NB4 (cell line): ENCODE data around the gene PPHLN1.

ENCODE experiments used
- MAX ChIP-seq: IDR thresholded peaks from 2 replicates; pipeline ENCODE4 v1.6.1; 2011; ENCODE audit warnings: low read depth, low read length
- POLR2A ChIP-seq: IDR thresholded peaks from 2 replicates; pipeline ENCODE4 v1.6.1; 2011; ENCODE audit warnings: mild to moderate bottlenecking; ENCODE audit not compliant: insufficient read length; ENCODE audit errors: extremely low read depth

- TF ChIP-seq POLR2A: no peak
- no peak for TF ChIP-seq MAX
Observed at GRCh38 chr12:42332301-42333285, 6.6 kb downstream of the PPHLN1 start.
